H9 (cell line): ENCODE data around the gene KREMEN2. TPM values are rescaled to one million over a fixed set of nuclear protein-coding genes. Genes with fewer than 3 reads are reported as not detected.
A peak's percentile ranks its signal among the peaks of the same experiment; 100 is the strongest.

Source experiments
- DNase-seq: peaks from one replicate; pipeline ENCODE4 v3.0.0-alpha.2; 2017
- H2AFZ ChIP-seq: one replicate; pipeline ENCODE4 v1.6.1; 2013; ENCODE audit warnings: mild to moderate bottlenecking, low read length, control low read depth, moderate library complexity
- H2AK5ac ChIP-seq: 2 replicates; pipeline ENCODE4 v1.6.1; 2013; ENCODE audit warnings: low read length, control low read depth, mixed read lengths; ENCODE audit not compliant: insufficient read length
- H2BK120ac ChIP-seq: one replicate; pipeline ENCODE4 v1.6.1; 2013; ENCODE audit warnings: low read depth, mild to moderate bottlenecking, low read length, control low read depth, inconsistent platforms; ENCODE audit not compliant: poor library complexity, severe bottlenecking
- H2BK12ac ChIP-seq: 2 replicates; pipeline ENCODE4 v1.6.1; 2013; ENCODE audit warnings: low read length, control low read depth, mixed read lengths, low read depth; ENCODE audit not compliant: insufficient read length
- H2BK15ac ChIP-seq: 2 replicates; pipeline ENCODE4 v1.6.1; 2013; ENCODE audit warnings: low read depth, low read length, control low read depth
- H2BK20ac ChIP-seq: one replicate; pipeline ENCODE4 v1.6.1; 2013; ENCODE audit warnings: low read depth, mild to moderate bottlenecking, low read length, control low read depth, inconsistent platforms; ENCODE audit not compliant: poor library complexity, severe bottlenecking
- H2BK5ac ChIP-seq: 2 replicates; pipeline ENCODE4 v1.6.1; 2013; ENCODE audit warnings: low read length, control low read depth, mixed read lengths; ENCODE audit not compliant: insufficient read length
- H3K14ac ChIP-seq: 2 replicates; pipeline ENCODE4 v1.6.1; 2013; ENCODE audit warnings: low read length, control low read depth; ENCODE audit not compliant: insufficient read depth
- H3K18ac ChIP-seq: 2 replicates; pipeline ENCODE4 v1.6.1; 2013; ENCODE audit warnings: low read depth, mild to moderate bottlenecking, mixed read lengths, low read length, control low read depth; ENCODE audit not compliant: insufficient read length
- H3K23ac ChIP-seq: 2 replicates; pipeline ENCODE4 v1.6.1; 2013; ENCODE audit warnings: low read length, control low read depth, mixed read lengths, low read depth; ENCODE audit not compliant: insufficient read length
- H3K23me2 ChIP-seq: 2 replicates; pipeline ENCODE4 v1.6.1; 2013; ENCODE audit warnings: low read depth, mild to moderate bottlenecking, mixed read lengths, low read length, control low read depth; ENCODE audit not compliant: insufficient read length, poor library complexity, severe bottlenecking
- H3K27ac ChIP-seq: 2 replicates; pipeline ENCODE4 v1.5.1; 2013; ENCODE audit warnings: low read length, control low read depth, mixed read lengths, low read depth; ENCODE audit not compliant: insufficient read length
- H3K27me3 ChIP-seq: 2 replicates; pipeline ENCODE4 v1.6.1; 2013; ENCODE audit warnings: low read length, control low read depth, inconsistent platforms; ENCODE audit not compliant: insufficient read depth
- H3K4ac ChIP-seq: 2 replicates; pipeline ENCODE4 v1.6.1; 2013; ENCODE audit warnings: low read depth, mild to moderate bottlenecking, control low read depth, inconsistent platforms, low read length, moderate library complexity
- H3K4me1 ChIP-seq: 2 replicates; pipeline ENCODE4 v1.6.1; 2013; ENCODE audit warnings: low read length, control low read depth, inconsistent platforms; ENCODE audit not compliant: insufficient read depth
- H3K4me2 ChIP-seq: 2 replicates; pipeline ENCODE4 v1.6.1; 2013; ENCODE audit warnings: low read length, control low read depth, mixed read lengths; ENCODE audit not compliant: insufficient read length, insufficient read depth
- H3K56ac ChIP-seq: 2 replicates; pipeline ENCODE4 v1.6.1; 2013; ENCODE audit warnings: low read depth, mild to moderate bottlenecking, mixed read lengths, low read length, control low read depth; ENCODE audit not compliant: insufficient read length
- H3K79me1 ChIP-seq: 2 replicates; pipeline ENCODE4 v1.6.1; 2013; ENCODE audit warnings: low read depth, mild to moderate bottlenecking, moderate library complexity, low read length, control low read depth, inconsistent platforms; ENCODE audit not compliant: insufficient read depth, poor library complexity, severe bottlenecking
- H3K79me2 ChIP-seq: 2 replicates; pipeline ENCODE4 v1.6.1; 2013; ENCODE audit warnings: low read length, control low read depth, inconsistent platforms; ENCODE audit not compliant: insufficient read depth
- H3K9ac ChIP-seq: 2 replicates; pipeline ENCODE4 v1.6.1; 2013; ENCODE audit warnings: low read length, control low read depth, mixed read lengths; ENCODE audit not compliant: insufficient read length; ENCODE audit errors: extremely low read depth
- H3K9me3 ChIP-seq: one replicate; pipeline ENCODE4 v1.6.1; 2013; ENCODE audit warnings: low read depth, low read length, inconsistent platforms; ENCODE audit not compliant: control insufficient read depth
- H3T11ph ChIP-seq: one replicate; pipeline ENCODE4 v1.6.1; 2013; ENCODE audit warnings: mild to moderate bottlenecking, low read length, control low read depth, inconsistent platforms
- H4K20me1 ChIP-seq: one replicate; pipeline ENCODE4 v1.6.1; 2013; ENCODE audit not compliant: control insufficient read depth, insufficient read length, insufficient read depth
- H4K5ac ChIP-seq: 2 replicates; pipeline ENCODE4 v1.6.1; 2013; ENCODE audit warnings: low read depth, mild to moderate bottlenecking, mixed read lengths, low read length, control low read depth; ENCODE audit not compliant: insufficient read length
- H4K8ac ChIP-seq: replicated peaks from 2 replicates; pipeline ENCODE4 v1.6.1; 2013; ENCODE audit warnings: low read length, control low read depth, mixed read lengths, low read depth; ENCODE audit not compliant: insufficient read length
- H4K91ac ChIP-seq: 2 replicates; pipeline ENCODE4 v1.6.1; 2013; ENCODE audit warnings: low read depth, mild to moderate bottlenecking, moderate library complexity, mixed read lengths, low read length, control low read depth; ENCODE audit not compliant: insufficient read length
- H3K27ac Mint-ChIP-seq, 3 experiments: 2 replicates in 2 of 3; 3 replicates in 1 of 3; pipeline ENCODE4 v1.8.0; 2020 to 2021; ENCODE audit warnings: mixed read lengths in 3 of 3, mild to moderate bottlenecking in 1 of 3, moderate library complexity in 1 of 3
- H3K27me3 Mint-ChIP-seq: 2 replicates; pipeline ENCODE4 v1.8.0; 2021; ENCODE audit warnings: low read depth, mild to moderate bottlenecking, moderate library complexity, mixed read lengths
- H3K36me3 Mint-ChIP-seq, 3 experiments: 2 replicates in 2 of 3; 3 replicates in 1 of 3; pipeline ENCODE4 v1.8.0; 2020 to 2021; ENCODE audit warnings: low read depth in 3 of 3, mixed read lengths in 3 of 3; ENCODE audit not compliant: insufficient read depth in 1 of 3
- H3K4me1 Mint-ChIP-seq, 2 experiments: 2 replicates each; pipeline ENCODE4 v1.8.0; 2020; ENCODE audit warnings: mixed read lengths in 2 of 2
- H3K4me3 Mint-ChIP-seq, 2 experiments: 2 replicates in 1 of 2; 3 replicates in 1 of 2; pipeline ENCODE4 v1.8.0; 2020 to 2021; ENCODE audit warnings: mild to moderate bottlenecking in 2 of 2, mixed read lengths in 2 of 2, moderate library complexity in 1 of 2
- H3K9me3 Mint-ChIP-seq, 2 experiments: 2 replicates in 1 of 2; 3 replicates in 1 of 2; pipeline ENCODE4 v1.8.0; 2020; ENCODE audit warnings: mild to moderate bottlenecking in 2 of 2, mixed read lengths in 2 of 2, moderate library complexity in 1 of 2
- WGBS: extraction: QIAGEN DNeasy Blood & Tissue Kit; methylation state at CpG from one replicate; pipeline ENCODE4 v1.1.7; 2013; ENCODE audit warnings: missing lambda C conversion rate, low lambda C conversion rate, mixed read lengths; ENCODE audit not compliant: insufficient read length; ENCODE audit errors: extremely low coverage; 5-methylcytosine and 5-hydroxymethylcytosine counted together
- total RNA-seq: library from RNA; stranded (reverse); gene quantifications from 2 replicates; pipeline ENCODE4 v1.2.1, GENCODE V29; 2021
- TF ChIP-seq, protein P1 (sequence below): fragments of 200-600 bp; sonication (generic); conservative IDR thresholded peaks from 3 replicates; pipeline ENCODE4 v1.8.0; 2021; ENCODE audit warnings: antibody characterized with exemption, mild to moderate bottlenecking

KREMEN2 gene
- total RNA-seq, 1 experiment from 2014 or later: 12.8 TPM

DNA sequence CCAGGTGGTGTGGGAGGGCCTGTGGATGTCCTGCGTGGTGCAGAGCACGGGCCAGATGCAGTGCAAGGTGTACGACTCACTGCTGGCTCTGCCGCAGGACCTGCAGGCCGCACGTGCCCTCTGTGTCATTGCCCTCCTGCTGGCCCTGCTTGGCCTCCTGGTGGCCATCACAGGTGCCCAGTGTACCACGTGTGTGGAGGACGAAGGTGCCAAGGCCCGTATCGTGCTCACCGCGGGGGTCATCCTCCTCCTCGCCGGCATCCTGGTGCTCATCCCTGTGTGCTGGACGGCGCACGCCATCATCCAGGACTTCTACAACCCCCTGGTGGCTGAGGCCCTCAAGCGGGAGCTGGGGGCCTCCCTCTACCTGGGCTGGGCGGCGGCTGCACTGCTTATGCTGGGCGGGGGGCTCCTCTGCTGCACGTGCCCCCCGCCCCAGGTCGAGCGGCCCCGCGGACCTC is 49.4 kb downstream of the KREMEN2 start:
- DNase-seq: peak; percentile 66
- no peak overlapping the region for H2BK15ac ChIP-seq
- H3K4me1 ChIP-seq: no peaks in the 10 kb centered on the region; the same call in 1 of the 2 replicates
- peak overlapping the region in 2 of 3 experiments; percentile 57 to 58; a peak in 2 of 7 replicates for H3K27ac Mint-ChIP-seq
- no peaks in the 10 kb centered on the region for H3K9me3 Mint-ChIP-seq
- no peak overlapping the region for H3K9ac ChIP-seq
- no peak overlapping the region for H3K23ac ChIP-seq
- no peak overlapping the region for H4K5ac ChIP-seq
- H3K27ac ChIP-seq: no peak overlapping the region
- peak overlapping the region; percentile 19 to 79; a peak in 3 of 5 replicates for H3K4me3 Mint-ChIP-seq
- H3K27me3 Mint-ChIP-seq: peaks cover 6% of the 10 kb centered on the region
- H3K79me2 ChIP-seq: peaks cover 9% of the 10 kb centered on the region; the same call in 1 of the 2 replicates
- TF ChIP-seq, protein P1, sequence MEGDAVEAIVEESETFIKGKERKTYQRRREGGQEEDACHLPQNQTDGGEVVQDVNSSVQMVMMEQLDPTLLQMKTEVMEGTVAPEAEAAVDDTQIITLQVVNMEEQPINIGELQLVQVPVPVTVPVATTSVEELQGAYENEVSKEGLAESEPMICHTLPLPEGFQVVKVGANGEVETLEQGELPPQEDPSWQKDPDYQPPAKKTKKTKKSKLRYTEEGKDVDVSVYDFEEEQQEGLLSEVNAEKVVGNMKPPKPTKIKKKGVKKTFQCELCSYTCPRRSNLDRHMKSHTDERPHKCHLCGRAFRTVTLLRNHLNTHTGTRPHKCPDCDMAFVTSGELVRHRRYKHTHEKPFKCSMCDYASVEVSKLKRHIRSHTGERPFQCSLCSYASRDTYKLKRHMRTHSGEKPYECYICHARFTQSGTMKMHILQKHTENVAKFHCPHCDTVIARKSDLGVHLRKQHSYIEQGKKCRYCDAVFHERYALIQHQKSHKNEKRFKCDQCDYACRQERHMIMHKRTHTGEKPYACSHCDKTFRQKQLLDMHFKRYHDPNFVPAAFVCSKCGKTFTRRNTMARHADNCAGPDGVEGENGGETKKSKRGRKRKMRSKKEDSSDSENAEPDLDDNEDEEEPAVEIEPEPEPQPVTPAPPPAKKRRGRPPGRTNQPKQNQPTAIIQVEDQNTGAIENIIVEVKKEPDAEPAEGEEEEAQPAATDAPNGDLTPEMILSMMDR: peak; percentile 32; the same call in 2 of the 3 replicates
- H2BK12ac ChIP-seq: no peak overlapping the region
- no peak overlapping the region for H3K56ac ChIP-seq
- H3K4me1 Mint-ChIP-seq: peaks cover 51 to 80% of the 10 kb centered on the region in 2 experiments
- H3K27me3 ChIP-seq: no peaks in the 10 kb centered on the region
- no peak overlapping the region for H2BK5ac ChIP-seq
- H3K14ac ChIP-seq: no peak overlapping the region; the same call in 1 of the 2 replicates
- no peak overlapping the region for H2BK20ac ChIP-seq
- no peak overlapping the region for H3K4me2 ChIP-seq
- H4K20me1 ChIP-seq: no peaks in the 10 kb centered on the region
- H3K4ac ChIP-seq: no peak overlapping the region
- peaks cover 21 to 32% (median 30%) of the 10 kb centered on the region in 3 experiments for H3K36me3 Mint-ChIP-seq
- H2BK120ac ChIP-seq: no peak overlapping the region
- H3K18ac ChIP-seq: no peak overlapping the region
- no peak overlapping the region for H3T11ph ChIP-seq
- H2AK5ac ChIP-seq: no peak overlapping the region
- no CpG with 5 or more reads among the region's 27 CpGs for WGBS
- H3K23me2 ChIP-seq: peaks cover 20% of the 10 kb centered on the region
- no peaks in the 10 kb centered on the region for H3K79me1 ChIP-seq
- H4K91ac ChIP-seq: no peak overlapping the region
- H3K9me3 ChIP-seq: no peaks in the 10 kb centered on the region
- no peak overlapping the region for H4K8ac ChIP-seq
- no peak overlapping the region for H2AFZ ChIP-seq
